NB4 (cell line): Measurements from ENCODE around the gene BAIAP2.
"Not testable (repeated sequence)": the region's sequence is repeated elsewhere in the genome, so short reads cannot be mapped to it uniquely, and the experiment has no call there.

ENCODE experiments used
- DNase-seq: peaks from one replicate; pipeline ENCODE4 v3.0.0; 2010; ENCODE audit warnings: low read depth
- H3K4me3 ChIP-seq: one replicate; pipeline ENCODE4 v1.5.1; 2011; ENCODE audit warnings: mild to moderate bottlenecking, low read depth, low read length, moderate library complexity
- CTCF ChIP-seq: IDR thresholded peaks from one replicate; pipeline ENCODE4 v1.5.1; 2012; ENCODE audit warnings: low read depth, low read length
- MAX ChIP-seq: IDR thresholded peaks from 2 replicates; pipeline ENCODE4 v1.6.1; 2011; ENCODE audit warnings: low read depth, low read length
- MYC ChIP-seq: IDR thresholded peaks from 2 replicates; pipeline ENCODE4 v1.6.1; 2011; ENCODE audit warnings: low read depth, low read length
- POLR2A ChIP-seq: IDR thresholded peaks from 2 replicates; pipeline ENCODE4 v1.6.1; 2011; ENCODE audit warnings: mild to moderate bottlenecking; ENCODE audit not compliant: insufficient read length; ENCODE audit errors: extremely low read depth

The BAIAP2 gene

GRCh38 chr17:81073967-81074839 lies 39.3 kb downstream of the BAIAP2 start:
- no peak overlapping the region for H3K4me3 ChIP-seq
- peak; percentile 46 for DNase-seq
- no peak for TF ChIP-seq POLR2A
- peak; percentile 38; the same call in 1 of the 2 replicates for TF ChIP-seq MAX
- 0 out of 2 replicates have a peak, but pooled peaks have one; percentile 23 for TF ChIP-seq MYC

GRCh38 chr17:81074875-81075274 lies 39.9 kb downstream of the BAIAP2 start:
- no peak for TF ChIP-seq POLR2A
- no peak for TF ChIP-seq CTCF
- TF ChIP-seq MAX, result no peak
- no peak for TF ChIP-seq MYC
- DNase-seq, result no peak
- H3K4me3 ChIP-seq, result no peak overlapping the region

GRCh38 chr17:81075307-81075706 lies 40.4 kb downstream of the BAIAP2 start:
- TF ChIP-seq MAX, result no peak
- TF ChIP-seq CTCF, result no peak
- TF ChIP-seq POLR2A, result no peak
- TF ChIP-seq MYC, result no peak
- no peak overlapping the region for H3K4me3 ChIP-seq
- no peak for DNase-seq

GRCh38 chr17:81076141-81076679 lies 41.3 kb downstream of the BAIAP2 start:
- DNase-seq, result no peak
- TF ChIP-seq POLR2A, result no peak
- TF ChIP-seq CTCF, result no peak
- TF ChIP-seq MYC, result no peak
- TF ChIP-seq MAX, result no peak
- no peak overlapping the region for H3K4me3 ChIP-seq

GRCh38 chr17:81078026-81078913 lies 43.3 kb downstream of the BAIAP2 start:
- H3K4me3 ChIP-seq, DNase-seq: not testable (repeated sequence)

GRCh38 chr17:81080019-81080418 lies 45.1 kb downstream of the BAIAP2 start:
- no peak overlapping the region for H3K4me3 ChIP-seq
- TF ChIP-seq MYC, result no peak
- peak; percentile 45; the same call in 1 of the 2 replicates for TF ChIP-seq MAX
- TF ChIP-seq POLR2A, result no peak
- TF ChIP-seq CTCF, result no peak
- DNase-seq, result no peak
